H9 (cell line): ENCODE measurements around the gene PREX1. TPM values are rescaled to one million over a fixed set of nuclear protein-coding genes. Genes with fewer than 3 reads are reported as not detected.

Experiments used
- DNase-seq: peaks from one replicate; pipeline ENCODE4 v3.0.0-alpha.2; 2017
- H2AFZ ChIP-seq: one replicate; pipeline ENCODE4 v1.6.1; 2013; ENCODE audit warnings: mild to moderate bottlenecking, low read length, control low read depth, moderate library complexity
- H2AK5ac ChIP-seq: 2 replicates; pipeline ENCODE4 v1.6.1; 2013; ENCODE audit warnings: low read length, control low read depth, mixed read lengths; ENCODE audit not compliant: insufficient read length
- H2BK120ac ChIP-seq: one replicate; pipeline ENCODE4 v1.6.1; 2013; ENCODE audit warnings: low read depth, mild to moderate bottlenecking, low read length, control low read depth, inconsistent platforms; ENCODE audit not compliant: poor library complexity, severe bottlenecking
- H2BK12ac ChIP-seq: 2 replicates; pipeline ENCODE4 v1.6.1; 2013; ENCODE audit warnings: low read length, control low read depth, mixed read lengths, low read depth; ENCODE audit not compliant: insufficient read length
- H2BK15ac ChIP-seq: 2 replicates; pipeline ENCODE4 v1.6.1; 2013; ENCODE audit warnings: low read depth, low read length, control low read depth
- H2BK20ac ChIP-seq: one replicate; pipeline ENCODE4 v1.6.1; 2013; ENCODE audit warnings: low read depth, mild to moderate bottlenecking, low read length, control low read depth, inconsistent platforms; ENCODE audit not compliant: poor library complexity, severe bottlenecking
- H2BK5ac ChIP-seq: 2 replicates; pipeline ENCODE4 v1.6.1; 2013; ENCODE audit warnings: low read length, control low read depth, mixed read lengths; ENCODE audit not compliant: insufficient read length
- H3K14ac ChIP-seq: 2 replicates; pipeline ENCODE4 v1.6.1; 2013; ENCODE audit warnings: low read length, control low read depth; ENCODE audit not compliant: insufficient read depth
- H3K18ac ChIP-seq: 2 replicates; pipeline ENCODE4 v1.6.1; 2013; ENCODE audit warnings: low read depth, mild to moderate bottlenecking, mixed read lengths, low read length, control low read depth; ENCODE audit not compliant: insufficient read length
- H3K23ac ChIP-seq: 2 replicates; pipeline ENCODE4 v1.6.1; 2013; ENCODE audit warnings: low read length, control low read depth, mixed read lengths, low read depth; ENCODE audit not compliant: insufficient read length
- H3K23me2 ChIP-seq: 2 replicates; pipeline ENCODE4 v1.6.1; 2013; ENCODE audit warnings: low read depth, mild to moderate bottlenecking, mixed read lengths, low read length, control low read depth; ENCODE audit not compliant: insufficient read length, poor library complexity, severe bottlenecking
- H3K27ac ChIP-seq: 2 replicates; pipeline ENCODE4 v1.5.1; 2013; ENCODE audit warnings: low read length, control low read depth, mixed read lengths, low read depth; ENCODE audit not compliant: insufficient read length
- H3K27me3 ChIP-seq: 2 replicates; pipeline ENCODE4 v1.6.1; 2013; ENCODE audit warnings: low read length, control low read depth, inconsistent platforms; ENCODE audit not compliant: insufficient read depth
- H3K4ac ChIP-seq: 2 replicates; pipeline ENCODE4 v1.6.1; 2013; ENCODE audit warnings: low read depth, mild to moderate bottlenecking, control low read depth, inconsistent platforms, low read length, moderate library complexity
- H3K4me1 ChIP-seq: 2 replicates; pipeline ENCODE4 v1.6.1; 2013; ENCODE audit warnings: low read length, control low read depth, inconsistent platforms; ENCODE audit not compliant: insufficient read depth
- H3K4me2 ChIP-seq: 2 replicates; pipeline ENCODE4 v1.6.1; 2013; ENCODE audit warnings: low read length, control low read depth, mixed read lengths; ENCODE audit not compliant: insufficient read length, insufficient read depth
- H3K56ac ChIP-seq: 2 replicates; pipeline ENCODE4 v1.6.1; 2013; ENCODE audit warnings: low read depth, mild to moderate bottlenecking, mixed read lengths, low read length, control low read depth; ENCODE audit not compliant: insufficient read length
- H3K79me1 ChIP-seq: 2 replicates; pipeline ENCODE4 v1.6.1; 2013; ENCODE audit warnings: low read depth, mild to moderate bottlenecking, moderate library complexity, low read length, control low read depth, inconsistent platforms; ENCODE audit not compliant: insufficient read depth, poor library complexity, severe bottlenecking
- H3K79me2 ChIP-seq: 2 replicates; pipeline ENCODE4 v1.6.1; 2013; ENCODE audit warnings: low read length, control low read depth, inconsistent platforms; ENCODE audit not compliant: insufficient read depth
- H3K9ac ChIP-seq: 2 replicates; pipeline ENCODE4 v1.6.1; 2013; ENCODE audit warnings: low read length, control low read depth, mixed read lengths; ENCODE audit not compliant: insufficient read length; ENCODE audit errors: extremely low read depth
- H3K9me3 ChIP-seq: one replicate; pipeline ENCODE4 v1.6.1; 2013; ENCODE audit warnings: low read depth, low read length, inconsistent platforms; ENCODE audit not compliant: control insufficient read depth
- H3T11ph ChIP-seq: one replicate; pipeline ENCODE4 v1.6.1; 2013; ENCODE audit warnings: mild to moderate bottlenecking, low read length, control low read depth, inconsistent platforms
- H4K20me1 ChIP-seq: one replicate; pipeline ENCODE4 v1.6.1; 2013; ENCODE audit not compliant: control insufficient read depth, insufficient read length, insufficient read depth
- H4K5ac ChIP-seq: 2 replicates; pipeline ENCODE4 v1.6.1; 2013; ENCODE audit warnings: low read depth, mild to moderate bottlenecking, mixed read lengths, low read length, control low read depth; ENCODE audit not compliant: insufficient read length
- H4K8ac ChIP-seq: replicated peaks from 2 replicates; pipeline ENCODE4 v1.6.1; 2013; ENCODE audit warnings: low read length, control low read depth, mixed read lengths, low read depth; ENCODE audit not compliant: insufficient read length
- H4K91ac ChIP-seq: 2 replicates; pipeline ENCODE4 v1.6.1; 2013; ENCODE audit warnings: low read depth, mild to moderate bottlenecking, moderate library complexity, mixed read lengths, low read length, control low read depth; ENCODE audit not compliant: insufficient read length
- H3K27ac Mint-ChIP-seq, 3 experiments: 2 replicates in 2 of 3; 3 replicates in 1 of 3; pipeline ENCODE4 v1.8.0; 2020 to 2021; ENCODE audit warnings: mixed read lengths in 3 of 3, mild to moderate bottlenecking in 1 of 3, moderate library complexity in 1 of 3
- H3K27me3 Mint-ChIP-seq: 2 replicates; pipeline ENCODE4 v1.8.0; 2021; ENCODE audit warnings: low read depth, mild to moderate bottlenecking, moderate library complexity, mixed read lengths
- H3K36me3 Mint-ChIP-seq, 3 experiments: 2 replicates in 2 of 3; 3 replicates in 1 of 3; pipeline ENCODE4 v1.8.0; 2020 to 2021; ENCODE audit warnings: low read depth in 3 of 3, mixed read lengths in 3 of 3; ENCODE audit not compliant: insufficient read depth in 1 of 3
- H3K4me1 Mint-ChIP-seq, 2 experiments: 2 replicates each; pipeline ENCODE4 v1.8.0; 2020; ENCODE audit warnings: mixed read lengths in 2 of 2
- H3K4me3 Mint-ChIP-seq, 2 experiments: 2 replicates in 1 of 2; 3 replicates in 1 of 2; pipeline ENCODE4 v1.8.0; 2020 to 2021; ENCODE audit warnings: mild to moderate bottlenecking in 2 of 2, mixed read lengths in 2 of 2, moderate library complexity in 1 of 2
- H3K9me3 Mint-ChIP-seq, 2 experiments: 2 replicates in 1 of 2; 3 replicates in 1 of 2; pipeline ENCODE4 v1.8.0; 2020; ENCODE audit warnings: mild to moderate bottlenecking in 2 of 2, mixed read lengths in 2 of 2, moderate library complexity in 1 of 2
- CTCF ChIP-seq: fragments of 200-600 bp; sonication (generic); conservative IDR thresholded peaks from 3 replicates; pipeline ENCODE4 v1.8.0; 2021; ENCODE audit warnings: antibody characterized with exemption, mild to moderate bottlenecking
- WGBS: extraction: QIAGEN DNeasy Blood & Tissue Kit; methylation state at CpG from one replicate; pipeline ENCODE4 v1.1.7; 2013; ENCODE audit warnings: missing lambda C conversion rate, low lambda C conversion rate, mixed read lengths; ENCODE audit not compliant: insufficient read length; ENCODE audit errors: extremely low coverage; 5-methylcytosine and 5-hydroxymethylcytosine counted together
- total RNA-seq: library from RNA; stranded (reverse); gene quantifications from 2 replicates; pipeline ENCODE4 v1.2.1, GENCODE V29; 2021

The PREX1 gene
- total RNA-seq, 1 experiment from 2014 or later: 6.6 TPM

GRCh38 chr20:48674461-48674860, 153.3 kb downstream of the PREX1 start:
- no peak overlapping the region for H2BK20ac ChIP-seq
- Mint-ChIP-seq H3K9me3 (no peaks in the 10 kb centered on the region), H3K36me3 (peaks cover 0 to 5% (median 3%) of the 10 kb centered on the region in 3 experiments; a peak in 3 of 7 replicates), H3K4me3 (no peak overlapping the region), H3K27me3 (no peaks in the 10 kb centered on the region), H3K4me1 (peaks cover 4 to 5% of the 10 kb centered on the region in 2 experiments; a peak in 3 of 4 replicates), H3K27ac (no peak overlapping the region)
- H4K20me1 ChIP-seq: no peaks in the 10 kb centered on the region
- H2BK5ac ChIP-seq: no peak overlapping the region
- no peak for TF ChIP-seq CTCF
- H2BK15ac ChIP-seq: no peak overlapping the region
- H3K56ac ChIP-seq: no peak overlapping the region
- no peak overlapping the region for H4K8ac ChIP-seq
- no peaks in the 10 kb centered on the region for H3K79me2 ChIP-seq
- H3K14ac ChIP-seq: no peak overlapping the region
- H3K4me2 ChIP-seq: no peak overlapping the region
- DNase-seq: no peak
- no peak overlapping the region for H4K91ac ChIP-seq
- H3K23ac ChIP-seq: no peak overlapping the region
- H3K4ac ChIP-seq: no peak overlapping the region
- no peak overlapping the region for H3K18ac ChIP-seq
- H2AK5ac ChIP-seq: no peak overlapping the region
- H3K79me1 ChIP-seq: no peaks in the 10 kb centered on the region
- no peak overlapping the region for H2BK120ac ChIP-seq
- H3K27ac ChIP-seq: no peak overlapping the region
- H3K4me1 ChIP-seq: no peaks in the 10 kb centered on the region
- H2BK12ac ChIP-seq: no peak overlapping the region
- H4K5ac ChIP-seq: no peak overlapping the region
- no peaks in the 10 kb centered on the region for H3K27me3 ChIP-seq
- no peaks in the 10 kb centered on the region for H3K9me3 ChIP-seq
- no peaks in the 10 kb centered on the region for H3K23me2 ChIP-seq
- WGBS: no CpG with 5 or more reads among the region's 3 CpGs
- H3T11ph ChIP-seq: no peak overlapping the region
- H3K9ac ChIP-seq: no peak overlapping the region
- H2AFZ ChIP-seq: no peak overlapping the region
